OCI-LY7 (cell line): Measurements from ENCODE around the gene KCNK15.

ENCODE experiments used
- CTCF ChIP-seq: fragments of 200-600 bp; sonication (generic); conservative IDR thresholded peaks from 2 replicates; pipeline ENCODE4 v1.5.1; 2014; ENCODE audit warnings: mild to moderate bottlenecking, antibody characterized with exemption, low read length, moderate library complexity, mixed read lengths
- EZH2phosphoT487 ChIP-seq: fragments of 200-600 bp; sonication (generic); IDR thresholded peaks from 2 replicates; pipeline ENCODE4 v1.6.1; 2018; ENCODE audit warnings: low read depth, borderline replicate concordance, mild to moderate bottlenecking, mixed run types, antibody characterized with exemption, low read length, moderate library complexity, mixed read lengths

DNA sequence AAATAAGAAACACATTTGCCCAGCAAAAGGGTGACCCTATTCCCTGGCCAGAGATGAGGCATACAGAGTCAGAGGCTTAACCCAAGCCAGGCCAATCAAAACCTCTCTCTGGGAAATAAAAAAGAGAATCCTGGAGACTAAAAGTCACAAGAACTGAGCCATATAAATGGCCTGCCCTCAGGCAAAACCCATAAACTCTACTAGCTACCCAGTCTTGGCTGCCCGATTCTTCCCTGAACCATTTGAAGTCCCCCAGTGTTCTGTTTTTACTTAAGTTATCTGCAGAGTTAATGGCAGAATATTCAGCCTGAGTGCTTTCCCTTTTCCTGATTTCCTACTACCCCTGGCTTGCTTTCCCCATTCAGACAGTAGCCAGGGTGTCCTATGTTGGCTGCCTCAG lies 13.9 kb downstream of the KCNK15 start:
- TF ChIP-seq CTCF (no peak), EZH2phosphoT487 (no peak)
